SH-SY5Y (cell line): ENCODE results near the gene B3GALT5.

ENCODE experiments used
- GATA2 ChIP-seq: IDR thresholded peaks from 2 replicates; pipeline ENCODE4 v1.6.1; 2011; ENCODE audit warnings: mild to moderate bottlenecking, low read depth, low read length
- GATA3 ChIP-seq: IDR thresholded peaks from 2 replicates; pipeline ENCODE4 v1.6.1; 2011; ENCODE audit warnings: low read depth, mild to moderate bottlenecking, low read length, moderate library complexity

GRCh38 chr21:39659070-39659815, 46.5 kb downstream of the B3GALT5 start:
- TF ChIP-seq GATA3 (no peak), GATA2 (no peak)
